ENCODE measurements around the gene SUCLG2.

GRCh38 chr3:67608034-67608433 is 46.4 kb downstream of the SUCLG2 start:
- no peak for TF ChIP-seq EZH2phosphoT487 (IDR thresholded peaks at IDR 0.05; ENCODE audit: low read length)
- TF ChIP-seq CTCF (IDR thresholded peaks at IDR 0.05; ENCODE audit: low read length): no peak
- TF ChIP-seq EZH2 (optimal IDR thresholded peaks at IDR 0.05; ENCODE audit: low read depth, low read length): no peak

Measured in MM.1S (cell line).